DOHH2 (cell line): ENCODE measurements around the gene DGKB.

Experiments
- H3F3A ChIP-seq: fragments of 200-600 bp; sonication (generic), shearing (Covaris generic); 2 replicates; pipeline ENCODE4 v1.6.0; 2016; ENCODE audit warnings: antibody characterized with exemption, mild to moderate bottlenecking; ENCODE audit not compliant: control insufficient read depth, insufficient read depth
- H3K27ac ChIP-seq: fragments of 200-600 bp; sonication (generic); 2 replicates; pipeline ENCODE4 v1.5.1; 2014; ENCODE audit warnings: low read depth, mild to moderate bottlenecking, low read length, moderate library complexity
- H3K27me3 ChIP-seq: fragments of 200-600 bp; sonication (generic); 2 replicates; pipeline ENCODE4 v1.6.1; 2014; ENCODE audit warnings: mild to moderate bottlenecking, low read length, mixed read lengths; ENCODE audit not compliant: control insufficient read depth
- H3K36me3 ChIP-seq: fragments of 200-600 bp; sonication (generic); 2 replicates; pipeline ENCODE4 v1.6.1; 2014; ENCODE audit warnings: mild to moderate bottlenecking, low read length, moderate library complexity, mixed read lengths; ENCODE audit not compliant: control insufficient read depth
- H3K4me1 ChIP-seq: fragments of 200-600 bp; sonication (generic); 2 replicates; pipeline ENCODE4 v1.6.1; 2014; ENCODE audit warnings: mild to moderate bottlenecking, low read length, mixed read lengths; ENCODE audit not compliant: control insufficient read depth
- H3K4me2 ChIP-seq: fragments of 200-600 bp; sonication (generic); 2 replicates; pipeline ENCODE4 v1.6.0; 2014; ENCODE audit warnings: mild to moderate bottlenecking, low read length, moderate library complexity
- H3K4me3 ChIP-seq: fragments of 200-600 bp; sonication (generic); 2 replicates; pipeline ENCODE4 v1.5.1; 2014; ENCODE audit warnings: mild to moderate bottlenecking, low read length, mixed read lengths
- H3K79me2 ChIP-seq: fragments of 200-600 bp; sonication (generic); 2 replicates; pipeline ENCODE4 v1.6.1; 2014; ENCODE audit warnings: mild to moderate bottlenecking, low read length, mixed read lengths; ENCODE audit not compliant: control insufficient read depth
- H3K9me2 ChIP-seq: fragments of 200-600 bp; sonication (generic); replicated peaks from 2 replicates; pipeline ENCODE4 v1.6.1; 2014; ENCODE audit warnings: mild to moderate bottlenecking, low read length, mixed read lengths; ENCODE audit not compliant: control insufficient read depth
- H3K9me3 ChIP-seq: fragments of 200-600 bp; sonication (generic); 2 replicates; pipeline ENCODE4 v1.6.1; 2014; ENCODE audit warnings: antibody characterized with exemption, low read length, mixed read lengths; ENCODE audit not compliant: control insufficient read depth, insufficient read depth
- H4K20me1 ChIP-seq: fragments of 200-600 bp; sonication (generic); 2 replicates; pipeline ENCODE4 v1.6.0; 2014; ENCODE audit warnings: low read depth, mild to moderate bottlenecking, antibody characterized with exemption, low read length, moderate library complexity; ENCODE audit not compliant: control insufficient read depth, insufficient read depth
- EZH2phosphoT487 ChIP-seq: fragments of 200-600 bp; sonication (generic); IDR thresholded peaks from 2 replicates; pipeline ENCODE4 v1.6.1; 2017; ENCODE audit warnings: borderline replicate concordance, mild to moderate bottlenecking, antibody characterized with exemption, low read length, moderate library complexity, mixed read lengths
- TF ChIP-seq, protein P1 (sequence below): fragments of 200-600 bp; sonication (generic); IDR thresholded peaks from one replicate; pipeline ENCODE4 v1.5.1; 2014; ENCODE audit warnings: antibody characterized with exemption, mild to moderate bottlenecking, low read depth, low read length; ENCODE audit not compliant: poor library complexity, severe bottlenecking

Gene DGKB

DNA sequence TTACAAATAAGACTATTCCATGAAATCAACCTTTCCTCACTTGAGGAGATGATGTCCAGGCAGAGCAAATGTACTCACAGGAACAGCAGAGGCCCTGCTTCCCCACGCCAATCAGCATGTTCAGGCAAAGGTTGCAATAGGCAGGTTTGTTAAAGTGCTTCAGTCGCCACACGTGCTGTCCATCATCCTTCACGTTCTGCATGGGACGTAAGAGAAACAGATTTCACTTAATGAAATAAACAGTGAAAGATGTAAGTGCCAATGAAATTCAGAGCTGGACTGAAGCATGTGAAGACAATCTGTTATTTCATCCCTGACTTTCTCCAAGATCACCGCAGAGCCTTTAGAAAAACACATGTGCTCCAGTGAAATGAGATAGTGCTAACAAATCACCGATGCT lies 217.4 kb downstream of the DGKB start:
- H3K9me2 ChIP-seq: no peaks in the 10 kb centered on the region
- H3K4me1 ChIP-seq: no peaks in the 10 kb centered on the region
- H3K4me3 ChIP-seq: no peak overlapping the region
- H4K20me1 ChIP-seq: no peaks in the 10 kb centered on the region
- H3F3A ChIP-seq: no peaks in the 10 kb centered on the region
- H3K4me2 ChIP-seq: no peak overlapping the region
- H3K27ac ChIP-seq: no peak overlapping the region
- TF ChIP-seq, protein P1, sequence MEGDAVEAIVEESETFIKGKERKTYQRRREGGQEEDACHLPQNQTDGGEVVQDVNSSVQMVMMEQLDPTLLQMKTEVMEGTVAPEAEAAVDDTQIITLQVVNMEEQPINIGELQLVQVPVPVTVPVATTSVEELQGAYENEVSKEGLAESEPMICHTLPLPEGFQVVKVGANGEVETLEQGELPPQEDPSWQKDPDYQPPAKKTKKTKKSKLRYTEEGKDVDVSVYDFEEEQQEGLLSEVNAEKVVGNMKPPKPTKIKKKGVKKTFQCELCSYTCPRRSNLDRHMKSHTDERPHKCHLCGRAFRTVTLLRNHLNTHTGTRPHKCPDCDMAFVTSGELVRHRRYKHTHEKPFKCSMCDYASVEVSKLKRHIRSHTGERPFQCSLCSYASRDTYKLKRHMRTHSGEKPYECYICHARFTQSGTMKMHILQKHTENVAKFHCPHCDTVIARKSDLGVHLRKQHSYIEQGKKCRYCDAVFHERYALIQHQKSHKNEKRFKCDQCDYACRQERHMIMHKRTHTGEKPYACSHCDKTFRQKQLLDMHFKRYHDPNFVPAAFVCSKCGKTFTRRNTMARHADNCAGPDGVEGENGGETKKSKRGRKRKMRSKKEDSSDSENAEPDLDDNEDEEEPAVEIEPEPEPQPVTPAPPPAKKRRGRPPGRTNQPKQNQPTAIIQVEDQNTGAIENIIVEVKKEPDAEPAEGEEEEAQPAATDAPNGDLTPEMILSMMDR: no peak
- TF ChIP-seq EZH2phosphoT487: no peak
- H3K27me3 ChIP-seq: no peaks in the 10 kb centered on the region
- no peaks in the 10 kb centered on the region for H3K9me3 ChIP-seq
- no peaks in the 10 kb centered on the region for H3K36me3 ChIP-seq
- no peaks in the 10 kb centered on the region for H3K79me2 ChIP-seq

DNA sequence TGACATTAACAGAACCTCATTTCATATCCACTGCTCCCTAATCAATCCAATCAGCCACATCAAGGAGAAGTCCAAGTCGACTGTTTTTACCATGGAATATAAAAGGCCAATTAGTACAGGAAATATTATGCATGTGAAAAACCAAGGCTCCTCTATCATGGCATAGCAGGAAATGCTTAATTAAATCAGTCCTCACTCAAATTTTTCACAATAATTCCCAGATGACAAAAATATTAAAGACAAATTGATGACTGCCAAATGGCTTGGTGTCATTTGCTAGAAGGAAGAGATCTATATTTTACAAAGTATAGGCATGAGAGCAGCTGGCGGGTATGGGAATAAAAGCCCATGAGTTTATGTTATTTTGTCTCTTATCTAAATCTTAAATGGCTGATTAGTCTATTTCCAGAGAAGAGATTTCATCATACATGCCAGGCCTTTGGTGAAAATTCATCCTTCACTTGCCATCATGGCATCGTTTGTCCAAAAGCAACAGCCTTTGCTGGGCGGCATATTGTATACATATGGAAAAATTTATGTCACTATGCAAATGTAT lies 219.6 kb downstream of the DGKB start:
- Histone ChIP-seq H3K27ac (no peak overlapping the region), H3K4me2 (no peak overlapping the region), H3K4me3 (no peak overlapping the region), H3K9me3 (no peaks in the 10 kb centered on the region), H3K79me2 (no peaks in the 10 kb centered on the region), H3K36me3 (no peaks in the 10 kb centered on the region), H3K4me1 (no peaks in the 10 kb centered on the region), H3K9me2 (no peaks in the 10 kb centered on the region), H3F3A (no peaks in the 10 kb centered on the region), H4K20me1 (no peaks in the 10 kb centered on the region), H3K27me3 (no peaks in the 10 kb centered on the region)
- TF ChIP-seq, protein P1: no peak
- TF ChIP-seq EZH2phosphoT487: no peak

DNA sequence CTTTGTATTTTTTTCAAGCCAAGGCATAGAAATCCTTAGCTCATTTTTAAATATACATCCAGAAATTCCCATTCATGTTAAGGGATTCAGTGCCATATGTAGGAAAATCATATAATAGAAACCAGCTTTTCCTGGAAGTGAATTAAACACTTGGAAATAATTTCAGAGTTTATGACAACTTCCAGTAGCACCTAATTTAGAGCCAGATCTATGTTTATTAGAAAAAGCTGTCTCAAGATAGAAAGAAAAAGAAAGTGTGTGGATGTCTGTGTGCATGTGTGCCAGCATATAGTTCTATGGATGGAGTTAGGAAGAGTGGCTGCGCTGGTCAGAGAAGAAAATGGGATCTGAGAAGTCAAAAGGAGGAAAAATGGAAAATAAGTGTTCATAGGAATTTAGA lies 225.7 kb downstream of the DGKB start:
- H3F3A ChIP-seq: no peaks in the 10 kb centered on the region
- no peaks in the 10 kb centered on the region for H3K79me2 ChIP-seq
- H3K9me3 ChIP-seq: no peaks in the 10 kb centered on the region
- H3K27ac ChIP-seq: no peak overlapping the region
- H3K4me2 ChIP-seq: no peak overlapping the region
- H3K27me3 ChIP-seq: no peaks in the 10 kb centered on the region
- H3K9me2 ChIP-seq: no peaks in the 10 kb centered on the region
- no peaks in the 10 kb centered on the region for H3K4me1 ChIP-seq
- H4K20me1 ChIP-seq: no peaks in the 10 kb centered on the region
- H3K4me3 ChIP-seq: no peak overlapping the region
- TF ChIP-seq, protein P1: no peak
- no peak for TF ChIP-seq EZH2phosphoT487
- no peaks in the 10 kb centered on the region for H3K36me3 ChIP-seq
